HCT116 (cell line): ENCODE data around the gene STK16. TPM values are rescaled to one million over a fixed set of nuclear protein-coding genes. Genes with fewer than 3 reads are reported as not detected.

Source experiments
- ATAC-seq: fragments of 200-7000 bp; cut with Tn5 transposase; 2 replicates; pipeline ENCODE4 v1.9.1; 2020; ENCODE audit warnings: mild to moderate bottlenecking, moderate library complexity
- BruUV-seq: library from RNA; stranded (reverse); fragments of 400-500 nt; replicated peaks from 2 replicates; lab custom pipeline; 2021; lab: Mats Ljungman, UMichigan
- CTCF ChIA-PET: fragments of 300-600 bp; sonication (Branson Sonifier 250); formaldehyde crosslinking; loops from one replicate; lab custom pipeline; 2021; ENCODE audit warnings: antibody characterized with exemption; lab: Charles Lee
- POLR2A ChIA-PET: fragments of 300-600, 350-600 bp; sonication (Branson Sonifier 250); formaldehyde crosslinking; loops from one replicate; lab custom pipeline; 2021; ENCODE audit warnings: antibody characterized with exemption; lab: Charles Lee
- RAD21 ChIA-PET, 2 experiments: fragments of 300-600 bp; sonication (Branson Sonifier 250); formaldehyde crosslinking; loops; one replicate each; lab custom pipeline; 2023; ENCODE audit warnings: low total read pairs in 2 of 2; ENCODE audit not compliant: uncharacterized antibody in 2 of 2, unreplicated experiment in 2 of 2, low non-redundant PET in 1 of 2; lab: Charles Lee
- DNase-seq: peaks from one replicate; pipeline ENCODE4 v3.0.0-alpha.2; 2010; ENCODE audit warnings: low read depth, low spot score
- H2AFZ ChIP-seq: fragments of 200-600 bp; shearing (Covaris generic), sonication (generic); 2 replicates; pipeline ENCODE4 v1.6.1; 2017; ENCODE audit warnings: low read depth, mixed run types, mixed read lengths, antibody characterized with exemption, low read length; ENCODE audit not compliant: poor library complexity, severe bottlenecking
- H3K27ac ChIP-seq: 2 replicates; pipeline ENCODE4 v1.5.1; 2012; ENCODE audit warnings: low read depth, low read length
- H3K27me3 ChIP-seq: fragments of 200-600 bp; sonication (generic); 2 replicates; pipeline ENCODE4 v1.6.1; 2016; ENCODE audit warnings: mixed run types, low read length, mixed read lengths; ENCODE audit not compliant: insufficient read depth
- H3K36me3 ChIP-seq, 2 experiments: fragments of 200-500 bp in 1 of 2; fragments of 200-600 bp in 1 of 2; sonication (Bioruptor generic) in 1 of 2; sonication (generic) in 1 of 2; 2 replicates each; pipeline versions ENCODE4 v1.5.1 to v1.6.1; 2014 to 2016; ENCODE audit warnings: low read length in 2 of 2, inconsistent platforms in 1 of 2, mixed read lengths in 1 of 2, mixed run types in 1 of 2; ENCODE audit not compliant: insufficient read depth in 2 of 2, control insufficient read depth in 1 of 2
- H3K4me1 ChIP-seq, 2 experiments: fragments of 200-600 bp in 1 of 2; sonication (generic) in 1 of 2; 2 replicates each; pipeline versions ENCODE4 v1.5.1 to v1.6.1; 2012 to 2017; ENCODE audit warnings: low read length in 2 of 2, inconsistent platforms in 1 of 2, mild to moderate bottlenecking in 1 of 2, mixed read lengths in 1 of 2, mixed run types in 1 of 2, moderate library complexity in 1 of 2; ENCODE audit not compliant: insufficient read depth in 2 of 2, control insufficient read depth in 1 of 2
- H3K4me2 ChIP-seq: fragments of 200-600 bp; sonication (generic); 2 replicates; pipeline ENCODE4 v1.6.1; 2017; ENCODE audit warnings: mixed run types, low read length, mixed read lengths
- H3K4me3 ChIP-seq, 2 experiments: fragments of 200-600 bp in 1 of 2; sonication (generic) in 1 of 2; replicated peaks in 1 of 2; 2 replicates each; pipeline ENCODE4 v1.5.1; 2011 to 2016; ENCODE audit warnings: low read length in 2 of 2, control low read depth in 1 of 2, low read depth in 1 of 2, mild to moderate bottlenecking in 1 of 2, mixed read lengths in 1 of 2, mixed run types in 1 of 2
- H3K79me2 ChIP-seq: fragments of 200-600 bp; sonication (generic); 2 replicates; pipeline ENCODE4 v1.6.1; 2017; ENCODE audit warnings: mild to moderate bottlenecking, mixed run types, low read length, moderate library complexity, mixed read lengths; ENCODE audit not compliant: insufficient read depth
- H3K9ac ChIP-seq: fragments of 200-600 bp; sonication (generic); 2 replicates; pipeline ENCODE4 v1.6.1; 2016; ENCODE audit warnings: low read length, mixed read lengths
- H3K9me2 ChIP-seq: fragments of 200-600 bp; sonication (generic), shearing (Covaris generic); 2 replicates; pipeline ENCODE4 v1.6.1; 2017; ENCODE audit warnings: mixed run types, mild to moderate bottlenecking, moderate library complexity; ENCODE audit not compliant: insufficient read depth
- H3K9me3 ChIP-seq, 2 experiments: fragments of 200-500 bp in 1 of 2; fragments of 200-600 bp in 1 of 2; sonication (Bioruptor generic) in 1 of 2; sonication (generic) in 1 of 2; 2 replicates each; pipeline ENCODE4 v1.6.1; 2014 to 2017; ENCODE audit warnings: low read length in 2 of 2, mixed read lengths in 2 of 2, inconsistent platforms in 1 of 2, low read depth in 1 of 2, mild to moderate bottlenecking in 1 of 2, mixed run types in 1 of 2, moderate library complexity in 1 of 2; ENCODE audit not compliant: control insufficient read depth in 1 of 2, insufficient read depth in 1 of 2
- H4K20me1 ChIP-seq: fragments of 200-600 bp; sonication (generic), shearing (Covaris generic); 2 replicates; pipeline ENCODE4 v1.6.1; 2017; ENCODE audit warnings: mixed run types, mild to moderate bottlenecking, moderate library complexity; ENCODE audit not compliant: insufficient read depth
- ATF3 ChIP-seq: IDR thresholded peaks from 2 replicates; pipeline ENCODE4 v1.6.1; 2012
- CEBPB ChIP-seq: IDR thresholded peaks from 2 replicates; pipeline ENCODE4 v1.6.1; 2012; ENCODE audit warnings: low read depth
- CTCF ChIP-seq, 3 experiments: fragments of 200-600 bp in 1 of 3; sonication (generic) in 1 of 3; IDR thresholded peaks in 2 of 3; conservative IDR thresholded peaks in 1 of 3; 2 replicates each; pipeline ENCODE4 v1.5.1; 2012 to 2017; ENCODE audit warnings: low read depth in 2 of 3, low read length in 2 of 3, antibody characterized with exemption in 1 of 3, borderline replicate concordance in 1 of 3, control low read depth in 1 of 3, mild to moderate bottlenecking in 1 of 3, mixed read lengths in 1 of 3, mixed run types in 1 of 3, moderate library complexity in 1 of 3; ENCODE audit not compliant: insufficient read depth in 1 of 3
- ELF1 ChIP-seq: IDR thresholded peaks from 2 replicates; pipeline ENCODE4 v1.6.1; 2012; ENCODE audit warnings: low read depth, borderline replicate concordance
- EZH2 ChIP-seq: fragments of 200-600 bp; sonication (generic); IDR thresholded peaks from 2 replicates; pipeline ENCODE4 v1.6.1; 2017; ENCODE audit warnings: antibody characterized with exemption, mixed run types
- EZH2phosphoT487 ChIP-seq: fragments of 200-600 bp; IDR thresholded peaks from 2 replicates; pipeline ENCODE4 v1.6.1; 2018; ENCODE audit warnings: antibody characterized with exemption, borderline replicate concordance
- FOSL1 ChIP-seq: IDR thresholded peaks from 2 replicates; pipeline ENCODE4 v1.6.1; 2012; ENCODE audit warnings: low read depth
- MAX ChIP-seq: IDR thresholded peaks from 2 replicates; pipeline ENCODE4 v1.6.1; 2012
- POLR2A ChIP-seq: IDR thresholded peaks from 2 replicates; pipeline ENCODE4 v1.7.0; 2011; ENCODE audit warnings: borderline replicate concordance; ENCODE audit not compliant: insufficient read depth, insufficient read length; ENCODE audit errors: extremely low read depth
- POLR2AphosphoS5 ChIP-seq: IDR thresholded peaks from 2 replicates; pipeline ENCODE4 v1.6.1; 2011; ENCODE audit warnings: mild to moderate bottlenecking, low read depth, low read length, moderate library complexity
- REST ChIP-seq: IDR thresholded peaks from 2 replicates; pipeline ENCODE4 v1.6.1; 2012; ENCODE audit warnings: low read depth
- SIN3A ChIP-seq: IDR thresholded peaks from 2 replicates; pipeline ENCODE4 v1.6.1; 2012; ENCODE audit warnings: low read depth
- SP1 ChIP-seq: IDR thresholded peaks from 2 replicates; pipeline ENCODE4 v1.6.1; 2012; ENCODE audit warnings: low read depth
- SRF ChIP-seq: IDR thresholded peaks from 2 replicates; pipeline ENCODE4 v1.6.1; 2012; ENCODE audit warnings: low read depth
- TCF7L2 ChIP-seq: IDR thresholded peaks from 2 replicates; pipeline ENCODE4 v1.7.0; 2011; ENCODE audit warnings: borderline replicate concordance, inconsistent platforms; ENCODE audit not compliant: insufficient read depth, insufficient read length; ENCODE audit errors: extremely low read depth
- YY1 ChIP-seq: IDR thresholded peaks from 2 replicates; pipeline ENCODE4 v1.6.1; 2011; ENCODE audit warnings: low read length, low read depth, moderate library complexity, mild to moderate bottlenecking; ENCODE audit not compliant: insufficient replicate concordance; ENCODE audit errors: extremely low read depth
- ZBTB33 ChIP-seq: IDR thresholded peaks from 2 replicates; pipeline ENCODE4 v1.6.1; 2011; ENCODE audit warnings: mild to moderate bottlenecking, low read length, moderate library complexity; ENCODE audit not compliant: insufficient replicate concordance; ENCODE audit errors: extremely low read depth
- ZNF274 ChIP-seq: fragments of 200-500 bp; sonication (Bioruptor generic); IDR thresholded peaks from 2 replicates; pipeline ENCODE4 v1.6.1; 2014; ENCODE audit warnings: mild to moderate bottlenecking, low read depth, low read length, inconsistent platforms
- intact Hi-C: fragments of 100-400 bp; cut with micrococcal nuclease; formaldehyde crosslinking; loops from 2 replicates; pipeline ENCODE4 v1.10.0; 2022
- total RNA-seq: library from RNA; stranded (reverse); gene quantifications from one replicate; pipeline ENCODE4 v1.2.1, GENCODE V29; 2021; ENCODE audit not compliant: unreplicated experiment

STK16 gene
- total RNA-seq, 1 experiment from 2014 or later: 31.4 TPM

DNA sequence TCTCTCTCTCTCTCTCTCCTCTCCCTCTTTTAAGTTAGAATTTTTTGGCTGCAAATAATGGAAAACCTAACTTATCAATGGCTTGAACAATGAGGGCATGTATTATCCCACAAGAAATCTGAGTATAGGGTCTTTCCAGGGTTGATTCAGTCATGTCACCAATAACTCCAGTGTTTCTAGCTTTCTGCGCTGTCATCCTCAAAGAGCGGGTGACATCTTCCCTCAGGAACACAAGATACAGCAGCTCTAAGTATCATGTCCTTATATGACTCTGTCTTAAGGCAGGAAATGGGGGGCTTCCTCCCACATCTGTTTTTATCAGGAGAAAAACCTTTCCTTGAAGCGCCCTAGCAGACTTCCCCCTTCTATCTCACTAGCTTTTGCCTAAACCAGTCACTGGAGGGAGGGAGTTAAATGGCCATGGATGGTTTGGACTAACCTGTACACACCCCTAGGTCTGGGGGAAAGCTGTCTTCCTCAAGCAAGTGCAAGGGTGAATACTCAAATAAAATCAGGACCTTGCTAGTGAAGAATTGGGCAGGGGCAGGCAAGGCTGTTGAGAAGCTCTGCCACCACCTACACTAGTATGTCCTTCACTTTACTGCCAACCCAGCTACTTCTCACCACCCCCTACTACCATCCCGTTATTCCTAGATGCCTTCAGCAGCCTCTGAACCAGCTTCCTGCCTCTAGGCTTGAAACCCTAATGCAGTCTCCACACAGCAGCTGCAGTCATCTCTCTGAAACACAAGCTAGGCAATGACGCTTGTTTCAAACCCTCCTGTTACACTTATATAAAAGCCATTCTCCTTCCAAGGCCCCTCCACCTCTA is 16.0 kb downstream of the STK16 start:
- H3K4me1 ChIP-seq: no peaks in the 10 kb centered on the region
- H2AFZ ChIP-seq: no peak overlapping the region
- no peaks in the 10 kb centered on the region for H3K79me2 ChIP-seq
- no peak overlapping the region for H3K9ac ChIP-seq
- DNase-seq (no peak), ATAC-seq (no peak)
- H3K4me2 ChIP-seq: no peak overlapping the region
- ChIA-PET CTCF (interaction anchor here (1.0 to 2.3 kb wide), 3 partner anchors 17 to 34 kb away, joined by 3 to 8 read pairs (median 6); partner anchors contain the start of gene DNAJB2), POLR2A (interaction anchor here (0.8 to 1.4 kb wide), 2 partner anchors 9 to 13 kb away, joined by 3 to 4 read pairs; partner anchors contain the start of gene TUBA4B), RAD21 (no interaction called here)
- H4K20me1 ChIP-seq: no peaks in the 10 kb centered on the region
- H3K27ac ChIP-seq: no peak overlapping the region
- intact Hi-C loops: no loop called here
- no peaks in the 10 kb centered on the region for H3K36me3 ChIP-seq
- no peaks in the 10 kb centered on the region for H3K9me2 ChIP-seq
- H3K27me3 ChIP-seq: peaks cover 4% of the 10 kb centered on the region; the same call in 1 of the 2 replicates
- BruUV-seq: no TSS peak
- H3K4me3 ChIP-seq: no peak overlapping the region
- no peaks in the 10 kb centered on the region for H3K9me3 ChIP-seq
- TF ChIP-seq ATF3: no peak
- TF ChIP-seq MAX: no peak
- TF ChIP-seq ELF1: no peak
- no peak for TF ChIP-seq EZH2
- no peak for TF ChIP-seq POLR2AphosphoS5
- no peak for TF ChIP-seq ZBTB33
- TF ChIP-seq EZH2phosphoT487: no peak
- TF ChIP-seq POLR2A: no peak
- TF ChIP-seq TCF7L2: no peak
- no peak for TF ChIP-seq SP1
- TF ChIP-seq REST: no peak
- no peak for TF ChIP-seq CTCF (IDR thresholded peaks at IDR 0.05 in 2 of 3, conservative IDR thresholded peaks at IDR 0.05 in 1 of 3; ENCODE audit: borderline replicate concordance in 1 of 3, insufficient read depth in 1 of 3, low read depth in 2 of 3, low read length in 2 of 3)
- TF ChIP-seq SRF: no peak
- TF ChIP-seq CEBPB: no peak
- no peak for TF ChIP-seq FOSL1
- TF ChIP-seq SIN3A: no peak
- no peak for TF ChIP-seq YY1
- TF ChIP-seq ZNF274: no peak
